Medulla oblongata (tissue), 1 donor: ENCODE measurements around the gene AGBL4.
"Not testable (repeated sequence)": the region's sequence is repeated elsewhere in the genome, so short reads cannot be mapped to it uniquely, and the experiment has no call there.

ENCODE experiments used
- DNase-seq: peaks from one replicate; pipeline ENCODE4 v3.0.0-alpha.2; 2015; ENCODE audit errors: extremely low spot score

Gene AGBL4

GRCh38 chr1:50023292-50024159 is at the start of gene AGBL4:
TSS of gene AGBL4 (minus strand) at chr1:50023954.
- peak; percentile 64 for DNase-seq

GRCh38 chr1:50066806-50067205 is 43.1 kb upstream of the AGBL4 start:
- no peak for DNase-seq

DNA sequence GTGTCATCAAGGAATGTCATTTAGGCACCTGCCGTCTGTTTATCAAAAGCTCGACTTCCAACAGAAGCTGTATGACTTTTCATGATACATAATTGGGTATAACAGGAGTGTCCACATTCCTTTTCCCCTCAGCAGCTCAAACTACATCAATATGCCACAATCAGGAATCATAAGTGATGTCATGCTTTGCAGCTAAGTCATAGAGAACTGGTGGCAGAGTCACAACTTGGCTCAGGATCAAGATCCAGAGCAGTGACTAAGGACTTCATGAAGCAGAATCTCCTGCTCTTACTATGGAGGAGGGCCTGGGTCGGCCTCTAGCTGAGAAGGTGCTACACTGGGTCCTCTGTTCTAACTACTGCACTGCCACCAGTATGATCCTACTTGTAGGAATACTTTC is 36.5 kb upstream of the AGBL4 start:
- no peak for DNase-seq

DNA sequence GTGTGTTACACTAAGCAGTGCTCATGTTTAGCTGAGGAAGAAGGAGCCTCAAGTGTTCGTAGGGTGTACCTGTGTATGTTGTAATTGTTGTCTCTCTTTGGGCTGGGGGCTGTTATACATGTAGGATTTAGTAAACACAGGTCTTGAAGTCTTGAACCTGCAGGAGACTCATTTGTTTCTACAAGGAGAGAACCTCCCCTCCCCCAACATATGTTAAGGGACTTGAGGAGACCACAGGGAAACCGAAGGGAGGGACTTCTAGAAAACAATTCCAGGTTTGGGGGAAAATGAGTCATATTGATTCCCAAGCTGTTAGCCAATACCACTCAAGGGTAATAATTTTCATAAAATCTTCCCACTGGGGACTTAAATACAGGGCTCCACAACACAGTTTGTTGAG is 25.0 kb upstream of the AGBL4 start:
- no peak for DNase-seq

DNA sequence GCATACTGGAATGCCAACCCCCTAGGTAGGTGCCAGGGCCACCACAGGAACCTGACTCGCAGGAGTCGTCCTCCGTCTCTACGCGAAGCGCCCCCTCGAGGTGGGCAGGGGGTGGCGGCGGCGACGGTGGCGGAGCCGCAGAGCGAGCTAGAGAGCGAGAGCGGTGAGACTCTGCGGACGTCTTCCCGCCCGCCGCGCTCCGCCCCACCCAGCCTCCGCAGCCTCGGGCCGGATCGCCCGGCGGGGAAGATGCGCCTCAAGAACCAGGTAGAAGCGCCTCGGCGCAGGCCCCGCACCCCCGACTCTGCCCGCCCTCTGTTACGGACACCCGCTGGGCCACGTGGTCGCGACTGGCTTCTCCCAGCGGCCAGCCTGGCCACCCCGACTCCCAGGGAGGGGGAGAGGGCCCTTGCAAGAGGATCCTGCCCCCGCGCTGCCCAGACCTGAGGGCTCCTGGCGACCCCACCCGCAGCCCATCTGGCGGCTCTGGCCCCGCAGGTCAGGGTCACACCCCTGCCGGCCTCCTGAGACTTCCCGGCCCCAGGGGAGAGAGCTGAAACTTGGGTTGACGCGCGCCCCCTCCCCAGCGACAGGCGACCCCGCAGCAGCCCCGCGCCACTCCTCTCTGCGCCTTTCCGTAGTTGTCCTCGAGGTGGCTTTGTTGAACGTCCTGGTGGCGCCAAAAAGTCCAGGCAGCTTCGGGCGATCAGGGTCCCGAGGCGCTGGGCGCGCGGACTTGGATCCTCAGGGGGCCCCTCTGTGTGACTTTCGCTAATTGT is 24.4 kb upstream of the AGBL4 start:
- no peak for DNase-seq

- DNase-seq, result no peak
These were observed 14.6 kb upstream of the AGBL4 start for GRCh38 chr1:50038237-50038809.

DNA sequence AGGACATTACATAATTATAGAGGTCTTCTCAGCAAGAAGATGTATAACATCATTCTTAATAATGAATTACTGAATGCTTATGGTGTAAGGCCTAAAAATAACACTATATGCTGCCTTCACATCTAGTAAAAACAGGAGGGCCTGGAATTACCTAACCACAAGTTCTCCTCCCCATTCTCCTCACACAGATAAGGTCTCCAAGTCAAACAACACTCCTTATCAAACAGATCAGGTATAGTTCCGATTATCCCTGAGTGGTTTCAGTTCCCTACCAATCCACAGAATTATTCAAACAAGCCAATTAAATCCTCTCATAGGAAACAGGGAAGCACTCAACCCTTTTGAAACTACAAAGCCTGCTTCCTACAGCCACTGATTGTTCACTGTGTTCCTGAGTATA is 4.0 kb upstream of the AGBL4 start:
- DNase-seq, result no peak

GRCh38 chr1:49995734-49996133 is 28.0 kb downstream of the AGBL4 start:
- DNase-seq, result no peak

- DNase-seq, result no peak
These were observed 52.7 kb downstream of the AGBL4 start for GRCh38 chr1:49971088-49971487.

- no peak for DNase-seq
These were observed 72.4 kb downstream of the AGBL4 start for GRCh38 chr1:49951385-49951784.

GRCh38 chr1:49915301-49915700 is 108.5 kb downstream of the AGBL4 start:
- DNase-seq, result not testable (repeated sequence)

GRCh38 chr1:49906365-49906764 is 117.4 kb downstream of the AGBL4 start:
- DNase-seq, result no peak

- DNase-seq, result no peak
These were observed 159.2 kb downstream of the AGBL4 start for GRCh38 chr1:49864581-49864980.

GRCh38 chr1:49854741-49855140 is 169.0 kb downstream of the AGBL4 start:
- no peak for DNase-seq

DNA sequence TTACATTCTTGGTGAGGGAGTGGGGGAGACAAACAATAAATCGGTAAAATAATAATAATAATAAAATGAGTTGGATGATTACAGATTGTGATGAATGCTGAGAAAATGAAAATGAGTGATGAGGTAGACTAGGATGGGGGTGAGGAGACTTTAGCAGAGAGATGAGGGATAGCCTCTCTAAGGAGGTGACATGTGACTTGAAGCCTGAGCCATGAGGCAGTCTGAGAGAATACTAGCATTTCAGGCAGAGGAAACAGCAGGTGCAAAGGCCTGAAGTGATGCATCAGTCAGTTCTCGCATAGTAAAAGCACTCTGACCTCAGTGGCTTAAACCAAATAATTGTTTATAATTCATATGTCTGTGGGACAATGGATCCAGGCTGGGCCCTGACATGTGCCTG is 181.2 kb downstream of the AGBL4 start:
- DNase-seq, result no peak

- DNase-seq, result no peak
These were observed 182.0 kb downstream of the AGBL4 start for GRCh38 chr1:49841767-49842166.

DNA sequence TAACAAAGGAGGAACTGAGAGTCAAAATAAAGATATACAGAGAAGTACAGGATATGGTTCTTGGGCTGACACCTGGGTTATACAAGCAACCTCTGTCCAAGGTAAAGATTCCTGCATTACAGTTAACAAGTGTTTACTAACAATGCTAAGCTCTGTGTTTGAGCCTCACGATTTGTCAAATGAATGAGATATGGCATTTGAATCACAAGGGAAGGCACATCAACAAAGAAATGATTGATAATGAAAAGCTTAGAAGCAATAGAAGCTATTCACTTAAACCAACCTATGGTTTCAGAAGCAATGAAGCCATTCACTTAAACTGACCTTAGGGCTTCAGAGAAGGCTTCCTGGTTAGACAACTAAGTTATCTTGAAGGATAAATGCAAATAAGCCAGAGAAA is 199.5 kb downstream of the AGBL4 start:
- DNase-seq, result no peak

DNA sequence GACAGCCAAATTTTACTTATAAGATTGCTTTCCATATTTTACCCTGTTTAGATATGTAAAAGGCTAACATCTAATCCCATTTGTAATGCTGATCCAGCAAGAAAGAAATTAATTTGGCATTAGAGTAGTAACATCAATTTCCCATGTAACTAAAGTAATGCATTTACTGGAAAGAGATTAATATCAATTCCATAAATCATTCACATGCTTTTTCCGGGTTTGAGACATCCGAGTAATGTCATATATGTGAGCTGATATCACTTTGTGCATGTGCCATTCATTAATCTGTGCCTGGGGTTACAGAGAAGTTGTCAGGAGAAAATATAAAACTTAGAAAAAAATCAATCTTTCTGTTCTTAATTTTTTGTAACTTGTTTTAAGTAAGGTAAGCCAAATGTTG is 206.1 kb downstream of the AGBL4 start:
- DNase-seq, result no peak

GRCh38 chr1:49787013-49787412 is 236.7 kb downstream of the AGBL4 start:
- not testable (repeated sequence) for DNase-seq

DNA sequence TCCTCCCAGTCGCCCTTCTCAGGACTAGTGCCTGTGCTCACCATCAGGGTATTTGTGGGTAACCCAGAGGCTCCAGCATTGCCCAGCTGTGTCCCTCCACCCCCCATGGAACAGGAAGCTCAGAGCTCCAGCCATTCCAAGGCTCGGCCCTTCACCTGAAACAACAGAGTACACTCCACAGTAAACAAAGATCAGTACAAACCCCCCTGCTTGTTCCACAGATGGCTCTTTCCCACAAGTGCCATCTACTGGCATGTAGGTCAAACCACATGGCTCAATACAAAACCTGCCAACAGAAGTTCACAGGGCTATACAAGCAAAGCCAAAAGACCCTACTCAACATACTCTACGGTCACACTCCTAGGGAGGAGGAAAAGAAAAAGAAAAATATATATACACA is 258.7 kb downstream of the AGBL4 start:
- DNase-seq, result no peak

- DNase-seq, result not testable (repeated sequence)
These were observed 285.6 kb downstream of the AGBL4 start for GRCh38 chr1:49738118-49738517.

- DNase-seq, result no peak
These were observed 295.4 kb downstream of the AGBL4 start for GRCh38 chr1:49728377-49728776.

DNA sequence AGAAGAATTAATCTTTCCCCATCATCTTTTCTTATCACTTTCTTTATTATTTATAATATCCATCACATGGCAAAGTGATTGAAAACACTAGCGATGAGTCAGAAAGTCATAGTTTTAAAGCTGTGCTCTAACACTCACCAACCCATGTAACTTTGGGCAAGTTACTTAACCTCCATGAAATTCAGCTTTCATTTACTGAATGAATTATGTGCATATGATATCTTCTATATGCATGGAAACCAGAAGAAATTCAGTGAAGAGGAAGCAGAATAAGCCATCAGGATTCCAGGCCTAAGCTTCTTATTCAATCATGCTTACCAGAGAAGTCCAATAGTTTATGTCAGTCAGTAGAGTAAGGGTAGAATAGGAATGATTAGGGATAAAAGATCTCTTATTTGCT is 300.1 kb downstream of the AGBL4 start:
- DNase-seq, result no peak
